Natural killer cell (primary cell): ENCODE measurements around the gene INPP4B. TPM values are rescaled to one million over a fixed set of nuclear protein-coding genes. Genes with fewer than 3 reads are reported as not detected.

Experiments
- ATAC-seq, 3 donors: fragments of 150-1000 bp in 2 of 3; fragments of 200-7000 bp in 1 of 3; cut with Tn5 transposase; 1 replicate in 1 of 3; 2 replicates in 2 of 3; pipeline ENCODE4 v1.10.0; 2021; ENCODE audit warnings: mild to moderate bottlenecking in 2 of 3, moderate library complexity in 2 of 3
- DNase-seq, 2 donors: peaks; one replicate each; pipeline versions ENCODE4 v3.0.0 to v3.0.0-alpha.2; 2013 to 2021; ENCODE audit warnings: mixed read lengths in 1 of 2
- H3K27ac ChIP-seq: one replicate; pipeline ENCODE4 v1.5.1; 2013; ENCODE audit warnings: mild to moderate bottlenecking, low read length
- H3K27me3 ChIP-seq: one replicate; pipeline ENCODE4 v1.6.1; 2013; ENCODE audit warnings: low read length; ENCODE audit not compliant: control insufficient read depth, insufficient read depth
- H3K36me3 ChIP-seq: one replicate; pipeline ENCODE4 v1.6.1; 2013; ENCODE audit warnings: low read length; ENCODE audit not compliant: control insufficient read depth, insufficient read depth
- H3K4me1 ChIP-seq: one replicate; pipeline ENCODE4 v1.6.1; 2013; ENCODE audit warnings: low read length; ENCODE audit not compliant: control insufficient read depth, insufficient read depth
- H3K4me3 ChIP-seq: one replicate; pipeline ENCODE4 v1.5.1; 2013; ENCODE audit warnings: low read length
- H3K9me3 ChIP-seq: one replicate; pipeline ENCODE4 v1.6.1; 2013; ENCODE audit warnings: low read length; ENCODE audit not compliant: control insufficient read depth, insufficient read depth
- H3K27ac Mint-ChIP-seq, 2 donors: one replicate each; pipeline ENCODE4 v1.8.0; 2022; ENCODE audit warnings: mild to moderate bottlenecking in 2 of 2, mixed read lengths in 2 of 2, moderate library complexity in 1 of 2
- H3K27me3 Mint-ChIP-seq, 2 donors: one replicate each; pipeline ENCODE4 v1.8.0; 2022; ENCODE audit warnings: low read depth in 2 of 2, mixed read lengths in 2 of 2
- H3K36me3 Mint-ChIP-seq: one replicate; pipeline ENCODE4 v1.8.0; 2022; ENCODE audit warnings: mixed read lengths
- H3K4me1 Mint-ChIP-seq, 2 donors: one replicate each; pipeline ENCODE4 v1.8.0; 2022; ENCODE audit warnings: mixed read lengths in 2 of 2
- H3K4me3 Mint-ChIP-seq: one replicate; pipeline ENCODE4 v1.8.0; 2022; ENCODE audit warnings: mild to moderate bottlenecking, moderate library complexity, mixed read lengths
- H3K9me3 Mint-ChIP-seq, 2 donors: one replicate each; pipeline ENCODE4 v1.8.0; 2022; ENCODE audit warnings: mixed read lengths in 2 of 2
- CTCF ChIP-seq: fragments of 200-600 bp; IDR thresholded peaks from one replicate; pipeline ENCODE4 v1.8.0; 2022; ENCODE audit warnings: antibody characterized with exemption
- WGBS: methylation state at CpG from one replicate; pipeline ENCODE4 v1.1.7; 2013; ENCODE audit warnings: missing lambda C conversion rate; ENCODE audit not compliant: insufficient coverage; 5-methylcytosine and 5-hydroxymethylcytosine counted together
- intact Hi-C: fragments of 100-400 bp; cut with micrococcal nuclease; formaldehyde crosslinking; loops from one replicate; pipeline ENCODE4 v1.14.2; 2022
- total RNA-seq, 4 donors: library from RNA; stranded (reverse); fragments of 120-200 nt in 1 of 4; gene quantifications; one replicate each; pipeline versions ENCODE4 v1.2.3 to v1.2.4, GENCODE V29; 2013 to 2022

INPP4B gene
- total RNA-seq, 3 donors from 2014 or later (not counting 1 experiment from before 2014, with no cell fraction given), result 2.4 to 6.2 (median 4.5) TPM

- Mint-ChIP-seq H3K9me3 (no peaks in the 10 kb centered on the region), H3K4me1 (no peaks in the 10 kb centered on the region), H3K36me3 (no peaks in the 10 kb centered on the region), H3K4me3 (no peak overlapping the region), H3K27me3 (no peaks in the 10 kb centered on the region), H3K27ac (no peak overlapping the region)
- Histone ChIP-seq H3K27ac (no peak overlapping the region), H3K9me3 (no peaks in the 10 kb centered on the region), H3K36me3 (no peaks in the 10 kb centered on the region), H3K4me1 (peaks cover 7% of the 10 kb centered on the region), H3K27me3 (no peaks in the 10 kb centered on the region), H3K4me3 (no peak overlapping the region)
- 88% methylated on average over 4 of the region's 4 CpGs for WGBS
- ATAC-seq (no peak), DNase-seq (peak in 1 of 2 donors; percentile 18)
- intact Hi-C loops, result no loop called here
- TF ChIP-seq CTCF, result no peak
Observed at GRCh38 chr4:142474398-142475087, 371.6 kb downstream of the INPP4B start.

GRCh38 chr4:142473960-142474338 is 372.2 kb downstream of the INPP4B start:
- Histone ChIP-seq H3K36me3 (no peaks in the 10 kb centered on the region), H3K27ac (no peak overlapping the region), H3K4me3 (no peak overlapping the region), H3K4me1 (peaks cover 7% of the 10 kb centered on the region), H3K27me3 (no peaks in the 10 kb centered on the region), H3K9me3 (no peaks in the 10 kb centered on the region)
- WGBS, result 76% methylated on average over 4 of the region's 4 CpGs
- Mint-ChIP-seq H3K27me3 (no peaks in the 10 kb centered on the region), H3K9me3 (no peaks in the 10 kb centered on the region), H3K27ac (no peak overlapping the region), H3K4me1 (no peaks in the 10 kb centered on the region), H3K36me3 (no peaks in the 10 kb centered on the region), H3K4me3 (no peak overlapping the region)
- no peak for TF ChIP-seq CTCF
- DNase-seq, result no peak
- ATAC-seq, result no peak
- intact Hi-C loops, result no loop called here

- Mint-ChIP-seq H3K4me1 (no peaks in the 10 kb centered on the region), H3K27ac (no peak overlapping the region), H3K4me3 (no peak overlapping the region), H3K27me3 (no peaks in the 10 kb centered on the region), H3K36me3 (no peaks in the 10 kb centered on the region), H3K9me3 (no peaks in the 10 kb centered on the region)
- intact Hi-C loops, result no loop called here
- H3K4me1 ChIP-seq, result peaks cover 7% of the 10 kb centered on the region
- H3K9me3 ChIP-seq, result no peaks in the 10 kb centered on the region
- WGBS, result 86% methylated on average over 5 of the region's 5 CpGs
- H3K27me3 ChIP-seq, result no peaks in the 10 kb centered on the region
- no peak for DNase-seq
- no peak overlapping the region for H3K4me3 ChIP-seq
- no peak for ATAC-seq
- no peak overlapping the region for H3K27ac ChIP-seq
- no peaks in the 10 kb centered on the region for H3K36me3 ChIP-seq
- no peak for TF ChIP-seq CTCF
Observed at GRCh38 chr4:142473218-142473959, 372.7 kb downstream of the INPP4B start.
